COLO829 (cell line): ENCODE results near the gene CAPRIN2.

Experiments used
- DNase-seq: peaks from one replicate; pipeline ENCODE4 v3.0.0; 2012; ENCODE audit warnings: low spot score

The CAPRIN2 gene

GRCh38 chr12:30761730-30762129, 7.0 kb upstream of the CAPRIN2 start:
- DNase-seq = no peak

- DNase-seq = no peak
These were observed 2.6 kb upstream of the CAPRIN2 start for GRCh38 chr12:30757316-30757715.

- no peak for DNase-seq
These were observed 1.3 kb upstream of the CAPRIN2 start for GRCh38 chr12:30756074-30756473.

GRCh38 chr12:30755395-30755762, 628 bp upstream of the CAPRIN2 start:
- no peak for DNase-seq

GRCh38 chr12:30754383-30754749, 385 bp downstream of the CAPRIN2 start:
- no peak for DNase-seq

GRCh38 chr12:30753751-30754382, 884 bp downstream of the CAPRIN2 start:
- no peak for DNase-seq

DNA sequence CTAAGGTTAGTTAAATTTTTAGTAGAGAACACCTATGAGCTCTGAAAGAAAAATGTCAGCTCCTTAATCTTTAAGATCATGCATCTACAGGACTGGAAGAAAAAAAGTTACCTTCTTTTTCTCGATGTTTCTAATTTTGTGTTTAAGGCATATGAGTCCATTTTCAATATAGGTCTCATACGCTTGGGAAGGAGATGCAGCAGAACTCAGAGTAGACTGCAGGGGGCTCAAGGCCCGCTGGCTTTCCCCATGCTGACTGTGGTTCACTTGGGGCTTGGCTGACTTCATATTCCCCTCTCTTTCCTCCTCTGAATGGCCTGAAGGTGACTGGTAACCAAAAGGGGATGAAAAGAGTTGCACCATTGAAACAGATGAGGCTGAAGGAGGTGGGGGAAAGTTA, 1.5 kb downstream of the CAPRIN2 start:
- DNase-seq = no peak

DNA sequence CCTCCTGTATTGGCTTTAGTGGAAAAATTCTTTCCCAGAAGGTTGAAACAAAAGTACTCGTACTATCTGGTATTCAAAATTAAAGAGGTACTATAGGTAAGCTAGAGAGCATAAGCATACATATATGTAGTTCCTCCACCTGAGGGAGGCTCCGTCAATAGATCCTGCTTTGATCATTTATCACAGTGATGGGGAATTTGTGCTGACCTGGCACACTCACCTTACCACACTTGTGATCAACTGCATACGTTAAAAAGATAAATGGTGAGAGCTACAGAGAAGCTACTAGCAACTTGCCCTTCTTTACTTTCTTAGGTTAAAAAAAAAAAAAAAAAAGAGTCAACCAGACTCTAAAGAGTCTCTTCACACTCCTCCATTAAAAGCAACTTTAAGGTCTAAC, 2.5 kb downstream of the CAPRIN2 start:
- DNase-seq = no peak

DNA sequence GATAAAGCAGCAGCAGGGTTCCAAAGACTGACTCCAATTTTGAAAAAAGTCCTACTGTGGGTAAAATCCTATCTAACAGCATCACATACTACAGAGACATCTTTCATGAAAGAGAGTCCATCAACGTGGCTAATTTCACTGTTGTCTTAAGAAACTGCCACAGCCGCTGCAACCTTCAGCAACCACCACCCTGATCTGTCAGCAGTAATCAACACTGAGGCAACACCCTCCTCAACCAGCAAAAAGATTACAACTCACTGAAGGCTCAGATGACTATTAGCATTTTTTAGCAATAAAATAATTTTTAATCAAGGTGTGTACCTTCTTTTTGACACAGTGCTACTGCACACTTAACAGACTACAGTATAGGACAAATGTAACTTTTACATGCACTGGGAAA, 6.6 kb downstream of the CAPRIN2 start:
- no peak for DNase-seq

GRCh38 chr12:30746190-30746589, 8.6 kb downstream of the CAPRIN2 start:
- DNase-seq = no peak

DNA sequence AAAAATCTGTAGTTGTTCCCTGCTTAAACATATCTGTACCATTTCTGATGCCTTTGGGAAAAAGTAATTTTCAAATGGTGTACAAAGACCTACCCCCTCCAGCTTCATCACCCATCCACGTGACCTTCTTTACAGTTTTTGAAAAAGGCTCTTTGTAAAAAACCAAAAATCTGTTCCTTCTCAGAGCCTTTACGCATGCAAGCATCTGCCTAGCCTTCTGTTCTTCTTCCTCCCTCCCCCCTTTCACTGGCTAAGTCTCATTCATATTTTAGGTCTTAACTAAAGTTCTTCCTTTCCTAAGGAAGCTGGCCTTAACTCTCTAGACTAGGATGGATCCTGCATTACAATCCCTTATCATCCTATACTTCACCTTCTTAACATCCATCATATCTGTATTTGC, 10.4 kb downstream of the CAPRIN2 start:
- no peak for DNase-seq

DNA sequence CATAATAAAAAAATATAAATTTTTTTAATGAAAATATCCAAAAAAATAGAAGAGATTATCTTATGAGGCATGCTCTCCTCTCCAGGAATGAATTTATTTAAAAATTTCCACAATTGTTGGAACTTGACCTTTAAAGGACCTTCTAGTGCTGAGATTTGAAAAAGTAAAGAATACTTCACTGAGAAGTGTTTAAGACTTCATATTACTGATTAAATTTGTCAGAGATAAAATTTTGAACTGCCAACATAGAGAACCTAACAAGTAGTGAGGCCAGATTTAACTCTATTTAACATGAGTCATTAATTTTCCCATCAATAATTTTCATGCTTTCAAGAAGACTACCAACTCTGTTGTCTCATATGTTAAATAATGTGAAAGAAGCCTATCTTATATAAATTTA, 14.5 kb downstream of the CAPRIN2 start:
- no peak for DNase-seq

DNA sequence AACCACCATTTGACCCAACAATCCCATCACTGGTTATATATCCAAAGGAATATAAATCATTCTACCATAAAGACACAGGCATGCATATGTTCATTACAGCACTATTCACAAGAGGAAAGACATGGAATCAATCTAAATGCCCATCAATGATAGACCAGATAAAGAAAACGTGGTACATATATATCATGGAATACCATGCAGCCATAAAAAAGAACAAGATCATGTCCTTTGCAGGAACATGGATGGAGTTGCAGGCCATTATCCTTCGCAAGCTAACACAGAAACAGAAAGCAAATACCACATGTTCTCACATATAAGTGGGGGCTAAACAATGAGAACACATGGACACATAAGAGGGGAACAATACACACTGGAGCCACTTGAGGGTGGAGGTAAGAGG, 15.7 kb downstream of the CAPRIN2 start:
- DNase-seq = no peak

DNA sequence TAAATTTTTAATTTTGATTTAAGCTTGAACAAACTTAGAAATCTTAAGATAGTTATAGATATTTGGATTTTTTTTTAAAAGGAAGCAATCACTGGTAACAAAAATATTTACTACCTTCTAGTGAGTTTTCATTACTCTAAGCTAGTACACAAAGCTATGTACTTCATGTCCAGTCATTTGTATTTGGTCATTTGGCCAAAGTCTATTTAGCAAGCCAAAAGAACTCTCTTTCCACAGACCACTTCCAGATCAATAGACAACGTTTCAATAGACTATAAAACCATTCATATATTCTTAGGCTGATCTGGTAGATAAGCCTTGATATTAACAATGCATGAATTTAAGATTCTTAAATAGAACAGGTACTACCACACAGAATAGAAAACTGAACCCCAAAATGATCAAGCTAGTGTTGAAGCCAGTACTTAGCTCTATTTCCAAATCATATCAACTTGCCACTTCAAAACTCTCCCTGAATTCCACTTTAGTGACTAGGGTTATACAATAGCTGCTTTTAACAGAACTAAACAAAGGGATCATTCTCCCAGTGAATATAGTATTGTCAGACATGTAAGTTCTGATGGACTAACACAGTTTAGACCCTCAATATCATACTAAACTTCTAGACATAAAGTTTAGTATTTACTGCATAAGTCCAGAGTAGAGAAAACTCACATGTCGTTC, 21.7 kb downstream of the CAPRIN2 start:
- DNase-seq = peak; percentile 37

- no peak for DNase-seq
These were observed 24.7 kb downstream of the CAPRIN2 start for GRCh38 chr12:30730011-30730410.

- peak; percentile 44 for DNase-seq
These were observed 25.2 kb downstream of the CAPRIN2 start for GRCh38 chr12:30729547-30729946.

DNA sequence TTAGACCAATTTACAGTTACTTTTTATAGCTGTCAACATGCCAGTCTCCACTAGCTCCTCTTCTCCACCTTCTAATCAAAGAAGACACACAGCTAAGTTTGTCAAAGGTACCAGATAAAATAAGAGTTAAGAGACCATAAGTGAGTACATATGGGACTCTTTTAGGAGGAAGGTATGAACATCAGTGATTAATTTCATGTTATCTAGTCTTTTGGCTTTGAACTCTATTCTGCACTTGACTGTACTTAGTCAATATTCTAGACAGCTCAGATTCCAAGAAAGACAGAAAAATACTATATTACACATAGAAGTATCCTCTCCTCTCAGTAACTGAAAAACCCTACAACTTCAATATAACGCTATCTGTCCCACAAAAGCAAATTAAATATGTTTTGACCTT, 28.1 kb downstream of the CAPRIN2 start:
- DNase-seq = no peak

DNA sequence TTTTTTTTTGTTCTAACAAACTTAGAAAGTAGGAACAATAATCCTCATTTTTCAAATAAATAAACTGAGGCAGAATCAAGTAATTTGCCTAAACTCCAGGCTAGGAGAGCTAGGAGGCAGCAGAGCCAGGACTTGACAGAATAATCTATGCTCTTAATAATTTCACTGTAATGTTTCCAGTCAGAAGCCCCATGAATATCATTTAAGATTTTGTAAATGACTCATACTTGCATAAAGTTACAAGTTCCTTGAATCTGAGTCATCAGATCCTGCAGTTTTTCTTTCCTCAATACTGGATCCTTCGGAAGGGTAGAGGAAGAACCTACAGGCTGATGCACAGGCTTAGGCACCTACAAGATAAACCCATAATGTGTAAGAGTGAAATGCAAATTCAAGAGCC, 29.0 kb downstream of the CAPRIN2 start:
- peak; percentile 78 for DNase-seq

- no peak for DNase-seq
These were observed 35.7 kb downstream of the CAPRIN2 start for GRCh38 chr12:30719060-30719459.

DNA sequence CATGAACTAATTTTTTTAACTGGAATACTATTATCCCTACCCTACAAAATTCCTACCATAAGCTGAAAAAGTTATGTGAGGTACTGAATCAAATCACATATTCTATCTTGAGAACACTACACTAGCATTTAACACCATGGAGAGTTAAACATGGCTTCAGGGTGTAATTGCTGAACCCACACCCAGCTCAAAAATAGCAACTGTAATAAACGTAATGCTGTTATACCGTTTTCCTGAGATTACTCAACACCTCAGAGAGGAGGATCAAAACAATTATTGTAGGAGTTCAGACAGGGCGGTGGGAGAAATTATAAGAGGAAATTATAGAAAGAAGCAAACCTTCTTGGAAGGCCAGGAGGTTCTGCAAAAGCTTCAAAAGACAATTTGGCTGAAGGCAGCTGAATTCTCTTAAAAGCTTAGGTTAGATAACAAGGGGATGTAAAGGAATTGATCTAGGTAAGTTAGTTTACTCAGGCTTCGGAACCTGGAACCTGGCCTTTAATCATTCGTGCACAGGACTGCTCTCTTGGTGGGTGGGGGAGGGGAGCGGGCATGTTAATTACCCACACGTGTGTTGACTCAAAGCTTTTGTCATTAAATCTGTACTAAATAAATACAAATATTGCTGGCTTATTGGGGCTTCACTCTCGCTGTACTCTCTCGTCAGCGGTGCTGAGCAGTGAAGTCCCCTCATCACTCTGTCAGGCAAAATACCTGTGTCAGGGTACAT, 47.0 kb downstream of the CAPRIN2 start:
- DNase-seq = no peak

DNA sequence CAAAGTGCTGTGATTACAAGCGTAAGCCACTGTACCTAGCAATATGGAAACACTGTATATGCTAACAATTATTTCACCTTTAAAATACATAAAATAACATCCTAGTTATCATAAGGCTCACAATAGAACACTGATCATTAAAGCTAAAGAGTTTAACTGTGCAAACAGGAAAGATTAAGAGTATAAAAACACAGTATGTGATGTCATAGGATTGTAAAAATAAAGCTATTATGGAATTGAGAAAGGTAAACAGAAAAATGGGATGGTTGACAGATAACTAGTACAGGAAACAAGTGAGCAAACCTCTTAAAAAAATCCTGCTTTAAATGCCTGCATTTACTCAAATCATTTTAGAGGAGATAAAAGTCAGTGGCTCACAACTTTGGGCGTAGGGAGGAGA, 48.3 kb downstream of the CAPRIN2 start:
- DNase-seq = no peak

DNA sequence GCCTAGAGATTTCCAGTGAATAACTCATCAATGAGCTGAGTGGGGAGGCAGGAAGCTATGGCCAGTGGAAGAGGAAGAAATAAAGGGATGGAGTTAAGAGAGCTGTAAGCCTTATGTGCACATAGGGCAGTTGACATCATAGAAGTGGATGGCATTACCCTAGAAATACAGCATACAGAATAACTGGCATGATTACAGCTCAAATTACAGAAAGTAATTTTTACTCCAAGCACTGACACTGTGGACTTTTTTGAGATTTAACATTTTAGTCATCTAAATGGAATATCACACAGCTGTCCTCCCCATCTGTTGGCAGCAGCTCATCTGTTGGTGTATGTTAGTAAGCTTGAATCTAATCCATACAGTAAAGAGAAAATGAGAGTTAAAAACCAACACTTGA, 53.7 kb downstream of the CAPRIN2 start:
- DNase-seq = no peak

- peak; percentile 67 for DNase-seq
These were observed 54.4 kb downstream of the CAPRIN2 start for GRCh38 chr12:30700216-30700900.
